Epithelial cell of proximal tubule (primary cell): ENCODE measurements around the gene NAB1. TPM values are rescaled to one million over a fixed set of nuclear protein-coding genes. Genes with fewer than 3 reads are reported as not detected.

Source experiments
- DNase-seq: peaks from one replicate; pipeline ENCODE4 v3.0.0-alpha.2; 2011; ENCODE audit warnings: low read depth
- H3K4me3 ChIP-seq: 2 replicates; pipeline ENCODE4 v1.5.1; 2011; ENCODE audit warnings: low read depth, mild to moderate bottlenecking, low read length
- total RNA-seq: library from RNA; depleted of rRNA; stranded (reverse); fragments of >200 nt; gene quantifications from 2 replicates; pipeline ENCODE4 v1.2.3, GENCODE V29; 2015
- TF ChIP-seq, protein P1 (sequence below): conservative IDR thresholded peaks from 2 replicates; pipeline ENCODE4 v1.5.1; 2012; ENCODE audit warnings: low read depth, mild to moderate bottlenecking, low read length

The NAB1 gene
- total RNA-seq, 1 donor from 2014 or later, result 10.0 TPM

DNA sequence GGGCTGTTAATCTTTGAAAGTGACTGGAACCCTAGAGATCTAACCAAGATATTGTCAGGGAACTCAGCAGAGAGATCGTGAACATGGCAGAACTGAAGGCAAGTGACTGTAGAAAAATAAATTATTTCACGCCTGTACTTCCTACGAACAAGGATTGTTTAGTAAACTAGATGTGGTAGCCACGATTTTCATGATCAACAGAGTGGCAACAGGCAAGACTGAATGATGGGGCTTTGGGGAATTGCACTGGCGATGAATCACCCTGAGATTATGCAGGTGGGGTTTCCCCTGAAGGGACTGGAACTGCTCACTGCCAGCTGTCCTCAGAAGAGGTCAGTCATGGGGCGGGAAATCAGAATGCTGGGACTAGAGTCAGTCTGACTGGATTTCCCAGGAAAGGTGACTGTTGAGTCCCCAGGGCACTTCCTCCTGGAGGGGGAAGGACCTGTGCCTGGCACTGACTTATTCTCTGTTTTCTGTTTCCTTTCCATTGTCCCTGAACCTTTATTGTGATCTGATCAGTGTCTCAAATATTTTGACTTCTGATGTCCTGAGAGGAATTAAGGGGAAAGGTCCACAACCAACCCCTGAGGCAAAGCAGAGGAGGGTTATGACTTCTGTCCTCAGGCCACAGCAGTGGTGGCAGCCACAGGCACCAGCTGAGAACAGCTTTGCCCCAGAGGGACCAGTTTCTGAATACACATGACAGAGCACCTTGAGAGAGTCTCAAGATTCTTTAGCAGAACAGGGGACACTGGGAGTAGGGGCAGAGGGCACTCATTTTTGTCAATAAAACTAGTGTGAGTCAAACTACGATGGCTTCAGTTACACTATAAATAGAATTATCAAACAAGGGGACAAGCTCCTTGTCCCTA, 70.0 kb downstream of the NAB1 start:
- no peak overlapping the region for H3K4me3 ChIP-seq
- TF ChIP-seq, protein P1, sequence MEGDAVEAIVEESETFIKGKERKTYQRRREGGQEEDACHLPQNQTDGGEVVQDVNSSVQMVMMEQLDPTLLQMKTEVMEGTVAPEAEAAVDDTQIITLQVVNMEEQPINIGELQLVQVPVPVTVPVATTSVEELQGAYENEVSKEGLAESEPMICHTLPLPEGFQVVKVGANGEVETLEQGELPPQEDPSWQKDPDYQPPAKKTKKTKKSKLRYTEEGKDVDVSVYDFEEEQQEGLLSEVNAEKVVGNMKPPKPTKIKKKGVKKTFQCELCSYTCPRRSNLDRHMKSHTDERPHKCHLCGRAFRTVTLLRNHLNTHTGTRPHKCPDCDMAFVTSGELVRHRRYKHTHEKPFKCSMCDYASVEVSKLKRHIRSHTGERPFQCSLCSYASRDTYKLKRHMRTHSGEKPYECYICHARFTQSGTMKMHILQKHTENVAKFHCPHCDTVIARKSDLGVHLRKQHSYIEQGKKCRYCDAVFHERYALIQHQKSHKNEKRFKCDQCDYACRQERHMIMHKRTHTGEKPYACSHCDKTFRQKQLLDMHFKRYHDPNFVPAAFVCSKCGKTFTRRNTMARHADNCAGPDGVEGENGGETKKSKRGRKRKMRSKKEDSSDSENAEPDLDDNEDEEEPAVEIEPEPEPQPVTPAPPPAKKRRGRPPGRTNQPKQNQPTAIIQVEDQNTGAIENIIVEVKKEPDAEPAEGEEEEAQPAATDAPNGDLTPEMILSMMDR, result peak; percentile 3
- peak; percentile 93 for DNase-seq

DNA sequence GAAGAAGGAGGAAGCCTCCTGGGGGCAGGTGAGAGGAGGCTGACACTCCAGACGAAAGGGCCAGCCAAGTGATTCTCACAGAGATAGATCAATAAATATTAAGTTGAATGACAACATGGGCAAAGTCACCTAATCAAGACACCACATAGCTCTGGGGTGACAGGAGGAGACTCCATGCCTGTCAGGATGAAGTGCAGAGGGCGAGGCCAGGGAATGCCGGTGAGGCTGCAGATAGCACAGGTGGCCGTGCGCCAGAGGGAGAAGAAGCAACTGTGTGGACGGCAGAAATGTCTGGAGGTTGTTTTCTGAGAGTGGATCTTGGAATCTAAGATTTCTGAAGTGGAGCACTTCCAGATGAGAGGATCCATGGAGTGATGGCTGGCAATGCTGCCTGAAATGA, 71.4 kb downstream of the NAB1 start:
- no peak for DNase-seq
- TF ChIP-seq, protein P1, result no peak
- H3K4me3 ChIP-seq, result no peak overlapping the region

DNA sequence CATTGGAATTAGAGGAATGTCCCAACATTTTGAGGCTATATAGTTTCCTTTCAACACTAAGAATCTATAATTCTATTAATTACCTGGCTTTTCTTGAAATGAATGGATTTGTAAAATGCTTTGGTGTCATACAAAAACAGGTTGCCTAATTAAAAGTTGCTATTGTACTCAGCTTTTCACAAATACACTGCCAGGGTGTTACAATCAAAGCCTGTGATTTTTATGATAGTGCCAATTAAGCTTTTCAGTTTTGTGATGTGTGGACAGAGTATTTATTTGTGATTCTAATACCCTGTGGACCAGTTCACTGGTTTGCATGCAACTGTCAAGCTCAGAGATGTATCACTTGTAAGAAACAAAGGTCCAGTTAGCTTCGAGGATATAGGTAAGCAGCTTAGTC, 71.8 kb downstream of the NAB1 start:
- no peak overlapping the region for H3K4me3 ChIP-seq

DNA sequence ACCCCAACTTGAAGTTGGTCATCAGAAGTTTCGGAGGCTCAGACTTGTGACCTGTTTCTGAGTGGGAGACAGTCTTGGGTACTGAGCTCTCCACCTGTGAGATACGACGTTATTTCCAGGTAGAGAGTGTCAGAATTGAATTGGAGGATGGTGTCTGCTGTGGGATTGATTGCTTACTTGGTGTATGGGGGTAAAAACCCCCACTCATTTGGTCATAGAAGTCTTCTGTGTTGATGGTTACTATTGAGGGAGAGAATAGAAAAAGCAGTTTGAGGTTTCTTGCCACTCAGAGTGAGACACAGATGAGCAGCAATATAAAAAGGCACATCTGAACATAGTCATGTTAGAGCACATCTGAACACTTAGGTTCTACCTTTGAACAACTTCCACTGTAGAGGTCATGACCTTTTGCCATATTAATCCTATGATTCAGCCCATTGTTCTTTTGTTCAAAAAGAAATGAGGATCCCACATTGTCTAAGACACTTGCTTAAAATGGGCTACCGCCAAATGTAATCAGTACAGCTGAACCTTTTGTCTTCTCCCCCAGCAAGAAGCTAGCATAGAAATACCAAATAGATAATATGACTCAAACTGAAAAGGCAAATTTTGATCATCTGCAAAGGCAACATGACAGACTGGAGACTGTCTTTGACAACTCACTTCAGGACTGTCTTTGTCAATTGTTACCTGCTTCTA, 73.3 kb downstream of the NAB1 start:
- TF ChIP-seq, protein P1, result no peak
- DNase-seq, result no peak
- no peak overlapping the region for H3K4me3 ChIP-seq

More for the DNA sequence above, 71.8 kb downstream of the NAB1 start:
- TF ChIP-seq, protein P1, result no peak
- no peak for DNase-seq

DNA sequence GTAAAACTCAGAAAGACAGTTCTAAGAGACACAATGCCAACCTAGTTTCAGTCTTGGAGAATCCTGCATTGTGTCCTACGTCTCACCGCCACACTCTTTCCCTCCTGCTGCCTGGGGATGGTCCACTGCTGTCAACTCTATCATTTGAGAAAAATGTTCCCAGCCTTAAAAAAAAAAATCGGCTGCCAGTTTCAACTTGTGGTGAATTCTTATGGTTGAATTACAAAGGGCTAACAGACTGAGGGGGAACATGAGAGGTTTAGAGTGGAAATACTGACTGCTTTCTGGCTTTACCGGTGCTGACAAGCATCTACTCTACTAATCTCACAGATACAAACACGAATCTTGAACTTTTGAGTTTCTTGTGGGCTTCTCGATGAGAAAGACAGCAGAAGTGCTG, 74.0 kb downstream of the NAB1 start:
- TF ChIP-seq, protein P1, result no peak
- DNase-seq, result no peak
- no peak overlapping the region for H3K4me3 ChIP-seq

DNA sequence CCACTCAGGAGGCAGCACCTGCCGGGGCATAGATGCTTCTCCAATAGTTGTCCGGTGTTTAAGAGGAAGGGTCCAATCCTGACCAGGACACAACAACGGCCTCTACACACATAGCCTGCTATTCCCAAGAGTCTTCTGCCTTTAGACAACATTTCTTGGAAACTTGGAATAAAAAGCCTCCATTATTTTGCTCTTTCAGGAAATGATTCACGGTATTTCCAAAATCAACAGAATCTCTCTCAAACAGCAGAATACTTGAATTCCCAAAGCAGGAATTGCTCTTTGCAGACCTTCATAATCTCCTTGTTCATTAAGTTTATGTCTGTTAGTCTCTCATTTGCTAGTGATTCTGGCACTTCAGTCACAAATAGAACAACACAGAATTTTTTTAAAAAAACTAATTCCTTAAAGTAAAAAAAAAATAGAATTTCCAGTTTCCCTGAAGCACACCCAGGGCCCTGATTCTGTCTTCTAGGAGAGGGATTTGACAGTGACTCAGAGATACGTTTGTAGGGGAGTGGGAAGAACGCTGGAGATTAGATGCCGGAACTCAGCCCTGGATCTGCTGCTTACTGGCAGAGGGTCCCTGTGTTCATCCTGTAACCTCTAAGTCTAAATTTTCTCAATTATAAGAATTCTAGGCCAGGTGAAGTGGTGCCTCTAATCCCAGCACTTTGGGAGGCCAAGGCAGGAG, 74.7 kb downstream of the NAB1 start:
- TF ChIP-seq, protein P1, result no peak
- H3K4me3 ChIP-seq, result no peak overlapping the region
- no peak for DNase-seq
